Activated CD4-positive, alpha-beta T cell treated with anti-CD3 and anti-CD28 coated beads, Interleukin-2, amount 10 ng/mL, durations not matched to agents 24 days and 14 days (primary cell): ENCODE data around the gene E4F1. TPM values are rescaled to one million over a fixed set of nuclear protein-coding genes. Genes with fewer than 3 reads are reported as not detected.
A peak's percentile ranks its signal among the peaks of the same experiment; 100 is the strongest.
"Not testable (repeated sequence)": the region's sequence is repeated elsewhere in the genome, so short reads cannot be mapped to it uniquely, and the experiment has no call there.

Experiments used
- DNase-seq: peaks from one replicate; pipeline ENCODE4 v3.0.0; 2022
- H3K27ac Mint-ChIP-seq: one replicate; pipeline ENCODE4 v1.8.0; 2022; ENCODE audit warnings: mild to moderate bottlenecking, mixed read lengths
- H3K27me3 Mint-ChIP-seq: one replicate; pipeline ENCODE4 v1.8.0; 2022; ENCODE audit warnings: mixed read lengths
- H3K36me3 Mint-ChIP-seq: one replicate; pipeline ENCODE4 v1.8.0; 2022; ENCODE audit warnings: low read depth, mild to moderate bottlenecking, mixed read lengths
- H3K4me1 Mint-ChIP-seq: one replicate; pipeline ENCODE4 v1.8.0; 2021; ENCODE audit warnings: mixed read lengths
- H3K4me3 Mint-ChIP-seq: one replicate; pipeline ENCODE4 v1.8.0; 2022; ENCODE audit warnings: mild to moderate bottlenecking, moderate library complexity, mixed read lengths
- H3K9me3 Mint-ChIP-seq: one replicate; pipeline ENCODE4 v1.8.0; 2021; ENCODE audit warnings: mixed read lengths
- intact Hi-C: fragments of 100-400 bp; cut with micrococcal nuclease; formaldehyde crosslinking; loops from one replicate; pipeline ENCODE4 v1.15.1; 2023
- total RNA-seq: library from RNA; stranded (reverse); gene quantifications from 2 replicates; pipeline ENCODE4 v1.2.3, GENCODE V29; 2022

E4F1 gene
- total RNA-seq, 1 donor from 2014 or later: 33.4 TPM

DNA sequence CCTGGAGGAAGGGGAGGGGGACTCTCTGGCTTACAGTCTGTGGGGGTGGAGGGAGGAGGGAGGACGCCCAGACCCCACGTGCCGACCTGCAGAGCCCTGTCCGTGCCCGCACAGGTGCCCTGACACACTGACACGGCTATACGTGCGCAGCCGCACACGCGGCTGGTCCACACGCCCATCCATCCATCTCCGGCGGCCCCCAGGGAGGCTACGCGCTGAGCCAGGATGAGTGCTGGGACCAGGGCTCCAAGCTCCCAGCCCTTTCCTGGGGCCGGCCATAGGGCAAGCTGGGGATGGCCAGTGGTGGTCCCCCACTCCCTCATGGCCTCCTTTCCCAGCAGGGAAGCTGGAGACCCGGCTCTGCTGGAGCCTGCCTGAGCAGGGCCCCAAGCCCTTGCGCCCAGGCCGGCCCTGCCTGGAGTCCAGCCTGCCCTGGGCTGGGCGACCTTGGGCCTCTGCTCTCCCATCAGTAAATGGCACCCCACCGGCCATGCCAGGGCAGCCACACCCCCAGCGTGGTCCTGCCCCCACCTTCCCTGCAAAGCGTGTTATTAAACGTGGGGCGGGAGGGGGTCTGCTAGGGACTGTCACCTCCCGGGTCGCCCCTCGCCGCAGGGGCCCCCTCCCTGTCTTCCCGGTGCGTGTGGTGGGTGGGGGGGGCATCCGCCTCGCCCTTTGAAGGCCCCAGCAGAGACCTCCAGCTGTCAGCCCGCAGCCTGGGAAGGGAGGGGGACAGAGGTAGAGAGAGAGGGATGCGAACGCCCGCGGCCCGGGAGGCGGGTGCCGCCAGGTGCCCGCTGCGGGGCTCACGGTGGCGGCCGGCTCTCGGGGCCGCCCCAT, 27.8 kb upstream of the E4F1 start:
- H3K36me3 Mint-ChIP-seq: no peaks in the 10 kb centered on the region
- intact Hi-C loops: loop anchor here (2.0 to 10.0 kb wide), 2 partner anchors 55 to 229 kb away; partner anchors contain the start of genes CCNF and ECI1
- no peak for DNase-seq
- H3K4me3 Mint-ChIP-seq: peak overlapping the region; percentile 42
- no peak overlapping the region for H3K27ac Mint-ChIP-seq
- no peaks in the 10 kb centered on the region for H3K9me3 Mint-ChIP-seq
- peaks cover 2% of the 10 kb centered on the region for H3K4me1 Mint-ChIP-seq
- peaks cover 39% of the 10 kb centered on the region for H3K27me3 Mint-ChIP-seq

DNA sequence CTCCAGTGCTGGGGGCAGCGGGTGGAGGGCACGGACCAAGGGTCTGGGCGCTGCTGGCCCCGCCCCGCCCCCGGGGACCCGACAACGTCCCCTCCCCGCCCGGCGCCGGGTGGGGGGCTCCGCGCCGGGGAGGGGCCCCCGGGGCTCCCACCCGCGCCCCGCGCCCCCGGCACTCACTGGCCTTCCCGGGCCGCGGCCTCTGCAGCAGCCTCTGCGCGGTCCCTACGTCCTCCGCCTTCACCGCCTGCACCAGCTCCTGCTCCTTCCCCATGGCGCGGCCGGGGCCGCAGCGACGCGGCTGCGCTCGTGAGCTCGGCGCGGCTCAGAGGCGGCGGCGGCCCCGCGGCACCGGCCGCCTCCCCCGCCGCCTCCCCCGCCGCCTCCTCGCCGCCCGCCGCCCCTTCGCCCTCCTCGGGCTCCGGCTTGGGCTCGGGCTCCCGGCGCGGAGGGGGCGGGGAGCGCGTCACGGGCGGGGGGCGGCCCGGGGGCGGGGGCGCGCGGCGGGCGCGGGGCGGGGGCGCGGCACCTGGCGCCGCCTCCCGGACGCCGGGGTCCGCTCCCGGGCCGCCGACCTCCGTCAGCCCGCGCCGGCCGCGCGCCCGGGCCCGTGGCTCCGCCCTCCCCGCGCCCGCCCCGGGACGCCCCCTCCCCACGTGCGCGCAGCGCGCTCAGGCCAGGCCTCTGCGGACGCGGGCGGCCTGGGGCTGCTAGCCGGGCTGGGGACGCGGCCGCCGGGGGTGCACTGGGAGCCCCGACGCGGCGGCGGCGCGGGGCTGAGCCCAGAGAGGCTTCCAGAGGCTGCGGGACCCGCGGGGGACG, 27.0 kb upstream of the E4F1 start, which contains the start of gene CASKIN1:
TSS of gene CASKIN1 (minus strand) at position 444 of the 819 bp plus-strand sequence. CDS start at position 271, 173 bp downstream.
- peak; percentile 72 for DNase-seq
- Mint-ChIP-seq H3K4me3 (peak within 1 kb of the TSS; percentile 72), H3K27ac (no peak within 1 kb of the TSS), H3K36me3 (no peaks in the 10 kb centered on the region), H3K4me1 (peaks cover 2% of the 10 kb centered on the region), H3K9me3 (no peaks in the 10 kb centered on the region), H3K27me3 (peaks cover 39% of the 10 kb centered on the region)
- intact Hi-C loops: loop anchor here (10.0 kb wide), 1 partner anchor 228 kb away; the partner anchor contains the start of gene CCNF

DNA sequence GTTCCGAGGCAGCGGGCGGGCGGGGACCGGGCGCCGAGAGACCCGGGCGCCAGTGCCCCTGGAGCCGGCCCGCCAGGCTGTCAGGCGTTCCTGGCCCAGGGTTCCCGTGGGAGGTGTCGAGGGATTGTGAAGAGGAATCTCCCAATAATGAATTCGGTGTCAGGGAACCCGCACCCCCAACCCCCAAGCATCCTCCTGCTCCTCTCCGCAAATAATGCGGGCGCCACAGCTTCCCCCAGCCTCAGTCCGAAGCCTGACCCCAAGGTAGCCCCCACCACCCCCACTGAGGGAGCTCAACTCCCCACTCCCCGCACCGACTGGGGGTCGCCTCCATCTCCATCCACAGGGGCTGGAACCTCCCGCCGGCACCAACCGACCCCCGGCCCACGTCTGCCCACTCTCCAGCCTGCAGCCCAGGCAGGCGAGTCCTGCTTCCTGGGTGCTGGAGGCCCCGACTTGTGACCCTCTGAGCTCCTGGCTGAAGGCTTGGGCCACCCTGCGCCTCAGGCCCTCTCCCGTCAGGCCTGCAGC, 26.3 kb upstream of the E4F1 start:
- Mint-ChIP-seq H3K27ac (no peak overlapping the region), H3K36me3 (no peaks in the 10 kb centered on the region), H3K27me3 (peaks cover 40% of the 10 kb centered on the region), H3K4me1 (peaks cover 2% of the 10 kb centered on the region), H3K9me3 (no peaks in the 10 kb centered on the region), H3K4me3 (peak overlapping the region; percentile 72)
- DNase-seq: no peak
- intact Hi-C loops: loop anchor here (10.0 kb wide), 1 partner anchor 228 kb away; the partner anchor contains the start of gene CCNF

DNA sequence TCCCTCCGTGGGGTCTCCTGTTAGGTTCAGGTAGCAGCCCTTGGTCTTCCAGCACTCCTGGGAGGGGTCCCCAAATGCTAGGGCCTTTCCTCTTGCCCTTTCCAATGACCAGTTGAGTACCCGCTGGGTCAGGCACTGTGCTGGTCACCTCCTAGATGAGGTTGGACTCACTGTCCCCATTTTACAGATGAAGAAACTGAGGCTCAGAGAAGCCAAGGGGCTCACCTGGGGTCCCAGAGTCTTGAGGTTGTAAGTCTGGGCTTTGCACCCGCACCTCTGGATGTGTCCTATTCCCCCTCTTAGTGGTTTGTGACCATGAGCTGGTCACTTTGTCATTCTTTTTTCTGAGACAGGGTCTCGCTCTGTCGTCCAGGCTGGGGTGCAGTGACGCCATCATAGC, 25.6 kb upstream of the E4F1 start:
- Mint-ChIP-seq H3K36me3 (no peaks in the 10 kb centered on the region), H3K27ac (no peak overlapping the region), H3K27me3 (peaks cover 43% of the 10 kb centered on the region), H3K4me3 (peak overlapping the region; percentile 26), H3K4me1 (peaks cover 2% of the 10 kb centered on the region), H3K9me3 (no peaks in the 10 kb centered on the region)
- no peak for DNase-seq
- intact Hi-C loops: loop anchor here (10.0 kb wide), 1 partner anchor 227 kb away; the partner anchor contains the start of gene CCNF

DNA sequence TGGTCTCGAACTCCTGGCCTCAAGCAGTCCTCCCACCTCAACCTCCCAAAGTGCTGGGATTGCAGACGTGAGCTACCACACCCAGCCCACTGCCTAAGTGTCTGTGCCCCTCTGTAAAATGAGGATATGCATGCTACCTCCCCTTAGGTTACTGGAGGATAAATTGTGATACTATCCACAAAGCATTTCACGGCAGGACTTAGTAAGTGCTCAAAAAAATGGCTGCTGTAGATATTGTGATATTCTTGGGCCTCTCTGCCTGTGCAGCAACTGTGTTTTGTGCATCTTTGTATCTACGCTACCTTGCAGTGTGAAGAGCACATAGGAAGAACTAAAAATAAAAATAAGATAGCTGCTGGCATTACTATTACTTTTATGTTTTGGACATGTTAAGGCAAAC, 25.1 kb upstream of the E4F1 start:
- intact Hi-C loops: loop anchor here (10.0 kb wide), 1 partner anchor 227 kb away; the partner anchor contains the start of gene CCNF
- no peaks in the 10 kb centered on the region for H3K9me3 Mint-ChIP-seq
- no peak overlapping the region for H3K27ac Mint-ChIP-seq
- peak overlapping the region; percentile 26 for H3K4me3 Mint-ChIP-seq
- H3K27me3 Mint-ChIP-seq: peaks cover 43% of the 10 kb centered on the region
- no peaks in the 10 kb centered on the region for H3K36me3 Mint-ChIP-seq
- H3K4me1 Mint-ChIP-seq: peaks cover 2% of the 10 kb centered on the region
- DNase-seq: no peak

DNA sequence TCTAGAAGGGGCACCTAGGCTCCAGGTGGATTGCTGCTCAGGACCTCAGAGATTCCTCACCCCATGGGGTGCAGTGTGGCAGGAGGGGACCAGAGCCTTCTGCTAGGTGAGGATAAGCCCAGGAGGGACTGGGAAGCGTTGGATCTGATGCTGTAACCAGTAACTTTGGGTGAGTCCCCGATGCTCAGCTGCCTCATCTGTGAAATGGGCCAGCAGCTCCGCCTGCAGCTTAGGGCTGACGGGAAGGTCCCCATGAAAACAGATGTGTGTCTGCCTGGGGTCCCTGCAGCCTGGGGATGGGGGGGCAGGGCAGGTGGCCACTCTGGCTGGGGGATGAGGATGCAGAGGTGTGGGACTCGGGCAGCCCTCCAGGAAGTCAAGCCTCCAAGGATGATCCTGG, 24.3 kb upstream of the E4F1 start:
- peaks cover 41% of the 10 kb centered on the region for H3K27me3 Mint-ChIP-seq
- no peaks in the 10 kb centered on the region for H3K9me3 Mint-ChIP-seq
- intact Hi-C loops: loop anchor here (10.0 kb wide), 1 partner anchor 226 kb away; the partner anchor contains the start of gene CCNF
- H3K27ac Mint-ChIP-seq: no peak overlapping the region
- no peaks in the 10 kb centered on the region for H3K36me3 Mint-ChIP-seq
- H3K4me3 Mint-ChIP-seq: no peak overlapping the region
- DNase-seq: no peak
- H3K4me1 Mint-ChIP-seq: peaks cover 6% of the 10 kb centered on the region

DNA sequence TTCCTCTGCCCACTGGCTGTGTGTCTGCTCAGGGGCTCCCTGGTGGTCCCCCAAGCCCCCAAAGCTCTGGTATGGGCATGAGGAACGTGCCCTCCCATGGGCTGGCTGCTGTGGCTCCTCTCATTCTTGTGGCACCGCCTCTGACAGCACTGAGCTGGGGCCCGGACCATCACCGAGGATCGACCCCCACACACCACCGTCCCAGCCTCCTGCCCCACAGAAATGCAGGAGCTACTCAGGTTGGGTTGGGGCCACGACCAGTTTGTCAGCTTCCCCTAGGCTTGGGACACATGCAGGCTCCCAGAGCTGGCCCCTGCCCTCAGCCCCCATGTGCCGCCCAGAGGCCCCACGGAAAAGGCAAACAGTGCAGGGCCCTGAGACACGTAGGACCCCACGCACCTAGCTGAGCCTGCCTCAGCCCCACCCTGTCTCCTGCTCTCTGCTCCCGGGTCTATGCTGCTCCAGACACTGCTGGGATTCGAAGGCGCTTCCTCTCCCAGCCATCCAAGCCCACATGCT, 23.7 kb upstream of the E4F1 start:
- Mint-ChIP-seq H3K4me1 (peaks cover 10% of the 10 kb centered on the region), H3K36me3 (no peaks in the 10 kb centered on the region), H3K27me3 (peaks cover 36% of the 10 kb centered on the region), H3K4me3 (no peak overlapping the region), H3K27ac (no peak overlapping the region), H3K9me3 (no peaks in the 10 kb centered on the region)
- DNase-seq: no peak
- intact Hi-C loops: loop anchor here (10.0 kb wide), 1 partner anchor 225 kb away; the partner anchor contains the start of gene CCNF

DNA sequence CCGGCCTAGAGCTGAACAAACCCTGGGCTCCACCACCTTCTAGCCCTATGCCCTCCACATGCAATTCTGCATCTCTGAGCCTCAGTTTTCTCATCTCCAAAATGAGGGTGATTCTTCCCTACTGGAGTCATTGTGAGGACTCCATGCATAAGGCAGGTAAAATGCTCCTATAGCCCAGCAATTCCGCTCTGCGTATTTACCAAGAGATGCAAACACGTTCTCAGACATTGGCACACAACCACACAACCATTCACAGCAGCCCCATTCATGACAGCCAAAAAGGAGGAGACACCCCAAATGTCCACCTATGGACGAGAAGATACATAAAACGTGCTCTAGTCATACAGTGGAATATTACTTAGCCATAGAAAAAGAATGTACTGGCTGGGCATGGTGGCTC, 23.1 kb upstream of the E4F1 start:
- intact Hi-C loops: no loop called here
- H3K27me3 Mint-ChIP-seq: peaks cover 30% of the 10 kb centered on the region

DNA sequence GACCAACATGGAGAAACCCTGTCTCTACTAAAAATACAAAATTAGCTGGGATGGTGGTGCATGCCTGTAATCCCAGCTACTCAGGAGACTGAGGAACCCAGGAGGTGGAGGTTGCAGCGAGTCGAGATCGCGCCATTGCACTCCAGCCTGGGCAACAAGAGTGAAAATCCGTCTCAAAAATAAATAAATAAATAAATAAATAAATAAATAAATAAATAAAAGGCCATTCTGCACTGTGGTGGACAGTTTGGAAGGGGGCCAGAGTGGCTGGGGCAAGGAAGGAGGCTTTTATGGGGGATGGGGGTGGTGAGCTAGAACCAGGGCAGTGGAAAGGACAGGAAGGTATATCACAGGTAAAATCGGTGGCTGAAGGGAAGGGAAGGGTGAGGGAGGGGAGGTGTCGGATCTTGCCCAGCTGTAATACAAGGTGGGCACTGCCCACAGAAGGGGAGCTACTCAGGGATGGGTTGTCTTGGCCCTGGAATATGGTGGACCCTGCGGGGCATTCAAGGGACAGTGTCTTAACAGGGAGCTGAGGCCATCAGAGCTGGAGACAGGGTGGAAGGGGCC, 20.2 kb upstream of the E4F1 start:
- Mint-ChIP-seq H3K4me3 (peak overlapping the region; percentile 90), H3K4me1 (peaks cover 15% of the 10 kb centered on the region), H3K36me3 (peaks cover 13% of the 10 kb centered on the region), H3K27me3 (peaks cover 18% of the 10 kb centered on the region), H3K27ac (peak overlapping the region; percentile 26)
- DNase-seq, H3K9me3 Mint-ChIP-seq, intact Hi-C loops: not testable (repeated sequence)

More for the DNA sequence above, 23.1 kb upstream of the E4F1 start:
- no peak overlapping the region for H3K4me3 Mint-ChIP-seq
- H3K27ac Mint-ChIP-seq: no peak overlapping the region
- H3K4me1 Mint-ChIP-seq: peaks cover 9% of the 10 kb centered on the region
- H3K36me3 Mint-ChIP-seq: no peaks in the 10 kb centered on the region
- H3K9me3 Mint-ChIP-seq: no peaks in the 10 kb centered on the region
- DNase-seq: no peak

DNA sequence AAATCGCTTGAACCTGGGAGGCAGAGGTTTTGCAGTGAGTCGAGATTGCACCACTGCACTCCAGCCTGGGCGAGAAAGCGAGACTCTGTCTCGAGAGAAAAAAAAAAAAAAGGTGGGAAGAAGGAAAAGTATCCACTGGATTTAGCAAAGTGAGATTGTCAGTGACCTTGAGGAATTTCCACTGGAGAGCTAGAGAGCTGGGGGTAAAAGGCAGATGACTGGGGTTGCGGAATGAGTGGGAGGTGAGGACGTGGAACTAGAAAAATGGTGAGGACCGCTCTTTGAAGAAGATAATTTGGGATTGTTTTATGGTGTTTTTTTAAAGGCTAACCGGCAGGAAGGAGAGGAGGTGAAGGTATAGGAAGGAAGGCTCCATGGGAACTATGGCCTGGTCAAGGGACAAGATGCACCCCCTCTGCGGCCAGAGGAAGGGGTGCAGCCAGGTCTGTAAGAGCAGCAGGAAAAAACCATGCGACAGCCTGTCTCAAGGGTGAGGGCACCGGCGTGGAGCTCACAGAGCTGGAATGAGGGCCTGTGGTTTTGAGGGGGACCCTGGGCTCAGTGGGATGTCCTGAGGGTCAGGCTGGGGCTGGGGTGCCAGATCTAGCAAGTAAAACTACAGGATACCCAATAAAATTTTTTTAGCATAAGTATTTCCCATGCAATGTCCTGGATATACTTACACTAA, 18.8 kb upstream of the E4F1 start:
- intact Hi-C loops: loop anchor here (1.0 kb wide), 2 partner anchors 11 to 19 kb away; partner anchors contain the start of gene E4F1
- H3K4me3 Mint-ChIP-seq: peak overlapping the region; percentile 90
- H3K27ac Mint-ChIP-seq: peak overlapping the region; percentile 72
- DNase-seq: no peak
- peaks cover 10% of the 10 kb centered on the region for H3K27me3 Mint-ChIP-seq
- peaks cover 17% of the 10 kb centered on the region for H3K36me3 Mint-ChIP-seq
- H3K9me3 Mint-ChIP-seq: no peaks in the 10 kb centered on the region
- peaks cover 15% of the 10 kb centered on the region for H3K4me1 Mint-ChIP-seq

DNA sequence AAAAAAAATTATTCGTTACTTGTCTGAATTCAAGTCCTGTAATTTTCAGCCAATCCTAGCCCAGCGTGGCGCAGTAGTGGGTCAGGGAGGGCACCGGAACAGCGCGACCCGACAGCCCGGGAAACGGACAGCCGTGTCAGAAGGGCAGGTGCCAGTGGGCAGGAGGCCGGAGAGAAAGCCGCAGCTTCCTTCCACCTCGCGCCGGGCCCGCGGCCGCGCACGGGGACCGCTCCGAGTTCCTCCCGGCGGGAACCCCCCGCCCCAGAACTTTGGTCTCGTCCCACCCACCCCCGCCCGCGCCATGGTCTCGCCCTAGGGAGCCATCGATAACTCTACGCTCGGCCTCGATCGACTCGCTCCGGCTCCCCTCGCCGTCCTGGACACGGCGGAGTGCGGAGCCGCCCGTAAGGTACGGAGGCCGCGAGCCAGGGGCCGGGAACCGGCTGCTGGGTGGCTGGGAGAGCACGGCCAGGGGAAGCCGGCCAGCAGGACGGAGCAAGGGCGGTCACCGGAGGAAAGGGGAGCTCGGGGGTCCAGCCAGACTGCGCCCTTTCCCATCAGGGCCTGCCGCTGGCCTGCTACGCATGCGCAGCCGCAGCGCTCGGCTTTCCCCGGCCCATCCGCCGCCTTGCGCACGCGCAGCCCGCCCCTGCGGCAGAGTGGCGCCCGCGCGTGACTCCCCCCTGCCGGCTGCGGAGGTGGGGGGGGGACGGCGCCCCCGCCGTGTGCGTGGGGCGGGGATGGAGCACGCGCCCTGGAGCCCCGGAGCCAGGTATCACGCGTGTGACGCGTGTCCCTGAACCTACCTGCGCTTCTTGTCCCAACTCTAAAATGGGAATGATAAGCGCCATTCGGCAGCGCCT, 18.1 kb upstream of the E4F1 start, which contains the start of gene MLST8:
TSS of gene MLST8 (plus strand) at position 351 of the 863 bp plus-strand sequence. CDS start 632 bp downstream, outside the sequence.
- H3K9me3 Mint-ChIP-seq: no peaks in the 10 kb centered on the region
- peak within 1 kb of the TSS; percentile 87 for H3K27ac Mint-ChIP-seq
- H3K36me3 Mint-ChIP-seq: peaks cover 18% of the 10 kb centered on the region
- peak; percentile 98 for DNase-seq
- peak within 1 kb of the TSS; percentile 90 for H3K4me3 Mint-ChIP-seq
- intact Hi-C loops: loop anchor here (1.0 kb wide), 2 partner anchors 10 to 18 kb away; partner anchors contain the start of gene E4F1
- peaks cover 5% of the 10 kb centered on the region for H3K27me3 Mint-ChIP-seq
- H3K4me1 Mint-ChIP-seq: peaks cover 15% of the 10 kb centered on the region

DNA sequence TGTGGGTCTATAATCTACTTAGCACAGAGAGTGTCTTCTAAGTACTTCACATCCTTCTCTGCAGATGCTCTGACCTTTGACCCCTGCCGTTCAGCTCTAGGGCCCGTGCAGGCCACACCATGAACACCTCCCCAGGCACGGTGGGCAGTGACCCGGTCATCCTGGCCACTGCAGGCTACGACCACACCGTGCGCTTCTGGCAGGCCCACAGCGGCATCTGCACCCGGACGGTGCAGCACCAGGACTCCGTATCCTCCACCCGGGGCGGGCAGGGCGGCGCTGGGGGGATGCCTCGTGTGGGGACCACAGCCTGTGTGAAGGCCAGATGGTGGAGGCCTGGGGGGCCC, 17.5 kb upstream of the E4F1 start:
- Mint-ChIP-seq H3K27me3 (peaks cover 4% of the 10 kb centered on the region), H3K27ac (peak overlapping the region; percentile 72)

More for the DNA sequence above, 17.5 kb upstream of the E4F1 start:
- Mint-ChIP-seq H3K9me3 (no peaks in the 10 kb centered on the region), H3K4me3 (peak overlapping the region; percentile 90), H3K36me3 (peaks cover 20% of the 10 kb centered on the region), H3K4me1 (peaks cover 15% of the 10 kb centered on the region)
- intact Hi-C loops: loop anchor here (1.0 kb wide), 2 partner anchors 9 to 17 kb away; partner anchors contain the start of gene E4F1
- DNase-seq: no peak
